ENCODE data around the gene CACTIN. TPM values are rescaled to one million over a fixed set of nuclear protein-coding genes. Genes with fewer than 3 reads are reported as not detected.

CACTIN gene
- total RNA-seq, 6 donors from 2014 or later = 21.5 to 97.4 (median 25.5) TPM

DNA sequence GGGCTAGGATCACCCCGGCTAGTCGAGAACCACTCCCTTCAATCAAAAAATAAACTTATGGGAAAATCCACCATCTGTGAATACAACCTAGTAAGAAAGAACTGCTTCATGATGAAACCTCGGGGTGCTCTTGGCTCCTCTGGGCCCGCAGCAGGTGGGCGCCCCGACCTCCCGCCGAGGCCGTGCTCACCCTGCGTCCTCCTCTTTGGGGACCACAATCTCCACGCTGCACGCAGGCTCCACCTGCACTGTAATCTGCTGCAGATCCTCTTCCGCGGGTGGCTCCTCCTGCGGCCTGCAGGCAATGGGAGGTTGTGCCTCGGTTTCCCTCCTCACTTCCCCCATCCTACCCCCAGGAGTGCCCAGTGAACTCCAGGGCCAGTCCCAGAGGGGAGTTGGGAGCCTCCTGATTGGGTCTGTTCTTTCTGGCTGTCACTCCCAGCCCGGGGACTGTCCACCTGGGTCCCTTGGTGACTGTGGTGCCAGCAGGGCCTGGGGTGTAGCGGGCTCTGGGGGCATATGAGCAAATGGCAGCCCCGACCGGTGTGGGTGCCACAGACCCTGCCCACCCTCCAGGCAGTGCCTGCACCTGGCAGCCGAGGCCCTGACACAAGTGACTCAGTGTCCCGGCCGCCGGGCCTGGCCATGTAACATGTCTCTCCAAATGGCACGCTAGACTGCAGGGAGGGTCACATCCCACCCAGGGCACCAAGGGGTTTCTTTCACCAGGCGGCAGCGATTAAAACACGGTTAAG, 15.1 kb upstream of the CACTIN start:
- WGBS, 2 donors = 94 to 97% methylated on average over 18 to 27 of the region's 28 CpGs
- Histone ChIP-seq H3K4me3 (no peak overlapping the region), H3K4me1 (no peaks in the 10 kb centered on the region), H3K27me3 (no peaks in the 10 kb centered on the region), H3K27ac (no peak overlapping the region), H3K9me3 (no peaks in the 10 kb centered on the region), H3K36me3 (peaks cover 7 to 100% (median 75%) of the 10 kb centered on the region in 4 donors)
- TF ChIP-seq, protein P1, sequence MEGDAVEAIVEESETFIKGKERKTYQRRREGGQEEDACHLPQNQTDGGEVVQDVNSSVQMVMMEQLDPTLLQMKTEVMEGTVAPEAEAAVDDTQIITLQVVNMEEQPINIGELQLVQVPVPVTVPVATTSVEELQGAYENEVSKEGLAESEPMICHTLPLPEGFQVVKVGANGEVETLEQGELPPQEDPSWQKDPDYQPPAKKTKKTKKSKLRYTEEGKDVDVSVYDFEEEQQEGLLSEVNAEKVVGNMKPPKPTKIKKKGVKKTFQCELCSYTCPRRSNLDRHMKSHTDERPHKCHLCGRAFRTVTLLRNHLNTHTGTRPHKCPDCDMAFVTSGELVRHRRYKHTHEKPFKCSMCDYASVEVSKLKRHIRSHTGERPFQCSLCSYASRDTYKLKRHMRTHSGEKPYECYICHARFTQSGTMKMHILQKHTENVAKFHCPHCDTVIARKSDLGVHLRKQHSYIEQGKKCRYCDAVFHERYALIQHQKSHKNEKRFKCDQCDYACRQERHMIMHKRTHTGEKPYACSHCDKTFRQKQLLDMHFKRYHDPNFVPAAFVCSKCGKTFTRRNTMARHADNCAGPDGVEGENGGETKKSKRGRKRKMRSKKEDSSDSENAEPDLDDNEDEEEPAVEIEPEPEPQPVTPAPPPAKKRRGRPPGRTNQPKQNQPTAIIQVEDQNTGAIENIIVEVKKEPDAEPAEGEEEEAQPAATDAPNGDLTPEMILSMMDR (IDR thresholded peaks at IDR 0.05) = no peak
- TF ChIP-seq POLR2A (IDR thresholded peaks at IDR 0.05) (no peak), POLR2AphosphoS5 (IDR thresholded peaks at IDR 0.05) (no peak), EP300 (IDR thresholded peaks at IDR 0.05) (no peak)
- DNase-seq (peak in 1 of 2 donors; percentile 76), ATAC-seq (ENCODE audit: low FRiP score in 2 of 2) (no peak)

DNA sequence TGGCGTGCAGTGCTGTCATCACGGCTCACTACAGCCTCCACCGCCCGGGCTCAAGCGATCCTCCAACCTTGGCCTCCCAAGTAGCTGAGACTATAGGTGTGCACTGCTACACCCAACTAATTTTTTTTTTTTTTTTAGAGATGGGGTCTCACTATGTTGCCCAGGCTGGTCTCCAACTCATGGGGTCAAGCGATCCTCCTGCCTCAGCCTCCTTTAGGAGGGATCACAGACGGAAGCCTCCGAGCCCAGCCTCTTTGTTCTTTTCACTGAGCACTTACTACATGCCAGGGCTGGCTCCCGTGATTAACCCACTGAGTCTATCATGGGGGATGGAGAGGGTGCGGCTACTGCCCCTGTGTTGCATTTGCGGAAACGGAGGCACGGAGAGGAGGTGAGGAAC, 12.9 kb upstream of the CACTIN start:
- no peak overlapping the region for H3K27ac ChIP-seq
- TF ChIP-seq POLR2A (IDR thresholded peaks at IDR 0.05) (no peak), EP300 (IDR thresholded peaks at IDR 0.05) (no peak), POLR2AphosphoS5 (IDR thresholded peaks at IDR 0.05) (no peak)
- TF ChIP-seq, protein P1 (IDR thresholded peaks at IDR 0.05) = no peak
- peaks cover 7 to 87% (median 69%) of the 10 kb centered on the region in 4 donors for H3K36me3 ChIP-seq
- H3K4me1 ChIP-seq = no peaks in the 10 kb centered on the region
- WGBS, 2 donors = 98 to 99% methylated on average over 13 of the region's 13 CpGs
- H3K27me3 ChIP-seq = no peaks in the 10 kb centered on the region
- no peak for DNase-seq
- no peak overlapping the region for H3K4me3 ChIP-seq
- H3K9me3 ChIP-seq = no peaks in the 10 kb centered on the region
- no peak for ATAC-seq (ENCODE audit: low FRiP score in 2 of 2)

DNA sequence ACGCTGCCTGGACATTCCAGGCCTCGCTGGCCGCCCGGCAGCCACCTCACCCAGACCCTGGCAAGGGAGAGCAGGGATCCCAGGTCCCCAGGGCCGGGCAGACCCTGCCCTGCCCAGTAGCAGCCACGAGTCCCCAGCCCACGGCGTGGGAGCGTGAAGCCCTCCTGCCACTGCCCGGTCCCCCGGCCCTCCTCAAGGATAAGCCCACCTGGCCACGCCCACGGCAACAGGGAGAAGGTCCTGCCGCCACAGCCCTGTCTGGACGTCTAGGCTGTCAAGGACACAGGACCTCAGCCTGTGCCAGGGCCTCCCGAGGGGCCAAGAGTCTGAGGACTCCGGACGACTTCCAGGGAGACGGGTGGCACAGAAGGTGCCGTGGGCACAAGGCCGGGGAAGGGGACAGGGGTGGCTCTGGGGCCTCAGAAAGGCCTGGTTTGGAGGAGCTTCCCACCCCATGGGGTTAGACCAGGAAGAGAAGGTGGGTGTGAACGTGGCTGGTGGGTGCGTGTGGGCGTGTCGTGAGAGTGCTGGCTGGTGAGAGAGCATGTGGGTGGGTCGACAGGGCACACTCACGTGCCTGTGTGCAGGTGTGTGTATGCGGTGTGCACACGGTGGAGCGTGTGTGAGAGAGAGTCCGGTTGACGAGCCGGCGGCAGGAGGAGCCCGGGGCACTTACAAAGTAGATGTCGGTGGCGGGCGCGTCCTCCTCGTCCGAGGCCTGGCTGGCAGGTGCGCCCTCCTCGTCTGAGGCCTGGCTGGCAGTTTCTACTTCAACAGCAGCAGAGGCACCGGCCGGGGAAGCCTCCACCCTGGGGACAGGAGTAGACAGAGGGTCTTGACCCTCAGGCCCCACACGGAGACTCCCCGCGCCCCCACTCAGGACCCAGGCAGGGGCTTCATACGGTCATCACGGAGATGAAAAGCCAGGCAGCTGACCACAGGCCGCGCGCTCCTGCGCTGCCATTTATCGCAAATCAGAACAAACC, 11.9 kb upstream of the CACTIN start:
- ATAC-seq (ENCODE audit: low FRiP score in 2 of 2) (peak in 1 of 2 donors; percentile 13), DNase-seq (peak in 1 of 2 donors; percentile 78)
- WGBS, 2 donors = 93 to 95% methylated on average over 31 to 35 of the region's 55 CpGs
- no peaks in the 10 kb centered on the region for H3K9me3 ChIP-seq
- H3K4me1 ChIP-seq = no peaks in the 10 kb centered on the region
- H3K27ac ChIP-seq = no peak overlapping the region
- H3K27me3 ChIP-seq = no peaks in the 10 kb centered on the region
- H3K36me3 ChIP-seq = peaks cover 7 to 82% (median 66%) of the 10 kb centered on the region in 4 donors
- no peak overlapping the region for H3K4me3 ChIP-seq
- TF ChIP-seq POLR2AphosphoS5 (IDR thresholded peaks at IDR 0.05) (no peak), POLR2A (IDR thresholded peaks at IDR 0.05) (no peak), EP300 (IDR thresholded peaks at IDR 0.05) (no peak)
- TF ChIP-seq, protein P1 (IDR thresholded peaks at IDR 0.05) = no peak

DNA sequence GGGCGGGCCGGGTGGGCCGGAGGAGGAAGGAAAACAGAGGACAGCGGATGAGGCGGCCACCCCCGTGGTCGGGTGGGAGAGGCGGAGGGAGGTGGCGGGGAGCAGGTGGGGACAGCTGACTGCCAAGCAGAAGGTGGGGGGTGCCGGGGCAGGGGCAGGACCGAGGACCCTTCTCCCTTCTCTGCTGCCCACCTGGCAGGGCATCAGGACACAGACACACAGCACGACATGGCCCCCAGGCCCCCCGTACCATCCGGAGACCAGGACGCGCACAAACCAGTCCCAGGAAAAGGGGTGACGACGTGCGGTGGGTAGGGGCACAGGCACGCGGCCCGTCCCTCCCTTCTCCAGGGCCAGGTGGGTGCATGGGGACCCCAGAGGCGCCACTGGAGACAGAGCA, 11.0 kb upstream of the CACTIN start:
- Histone ChIP-seq H3K4me1 (no peaks in the 10 kb centered on the region), H3K36me3 (peaks cover 7 to 83% (median 63%) of the 10 kb centered on the region in 4 donors), H3K4me3 (no peak overlapping the region), H3K27ac (no peak overlapping the region), H3K9me3 (no peaks in the 10 kb centered on the region), H3K27me3 (no peaks in the 10 kb centered on the region)
- no peak for TF ChIP-seq POLR2AphosphoS5 (IDR thresholded peaks at IDR 0.05)
- TF ChIP-seq, protein P1 (IDR thresholded peaks at IDR 0.05) = no peak
- ATAC-seq (ENCODE audit: low FRiP score in 2 of 2) (no peak), DNase-seq (peak in 1 of 2 donors; percentile 77)
- WGBS, 2 donors = 92 to 99% methylated on average over 13 to 16 of the region's 23 CpGs
